GM12878 (cell line): ENCODE measurements around the gene ERICH2. TPM values are rescaled to one million over a fixed set of nuclear protein-coding genes. Genes with fewer than 3 reads are reported as not detected.

Source experiments
- ATAC-seq: fragments of 200-7000 bp; cut with Tn5 transposase; 3 replicates; pipeline ENCODE4 v1.9.1; 2020; ENCODE audit warnings: mild to moderate bottlenecking, moderate library complexity
- BruUV-seq: library from RNA; stranded (reverse); fragments of 400-500 nt; replicated peaks from 2 replicates; lab custom pipeline; 2021; lab: Mats Ljungman, UMichigan
- CTCF ChIA-PET: fragments of 300-600 bp; sonication (Branson Sonifier 250); formaldehyde crosslinking; extraction: SDS; loops from one replicate; lab custom pipeline; 2021; ENCODE audit warnings: inconsistent platforms; lab: Yijun Ruan, JAX
- POLR2A ChIA-PET: fragments of 350-600 bp; formaldehyde crosslinking; extraction: SDS; loops from one replicate; lab custom pipeline; 2021; ENCODE audit warnings: inconsistent platforms; lab: Charles Lee
- RAD21 ChIA-PET: fragments of 300-600 bp; sonication (Branson Sonifier 250); formaldehyde crosslinking; loops from one replicate; lab custom pipeline; 2023; ENCODE audit warnings: antibody characterized with exemption; ENCODE audit not compliant: unreplicated experiment; lab: Charles Lee
- SMC1A ChIA-PET: fragments of 300-600 bp; sonication (Branson Sonifier 250); formaldehyde crosslinking; loops from one replicate; lab custom pipeline; 2023; ENCODE audit not compliant: unreplicated experiment, uncharacterized antibody; lab: Charles Lee
- DNase-seq: peaks from one replicate; pipeline ENCODE4 v3.0.0-alpha.2; 2011; ENCODE audit warnings: low read depth, low spot score
- FAIRE-seq: peaks from 3 replicates; lab custom pipeline; 2011; peaks lifted over from hg19 to GRCh38; lab: Jason Lieb, UNC
- H2AFZ ChIP-seq: 2 replicates; pipeline ENCODE4 v1.6.0; 2011; ENCODE audit warnings: low read depth, low read length, control low read depth; ENCODE audit not compliant: control insufficient read depth
- H3K27ac ChIP-seq: 2 replicates; pipeline ENCODE4 v1.5.1; 2011; ENCODE audit warnings: control low read depth; ENCODE audit not compliant: control insufficient read depth, insufficient read depth
- H3K27me3 ChIP-seq, 2 experiments: replicated peaks in 1 of 2; 2 replicates each; pipeline versions ENCODE4 v1.6.0 to v1.6.1; 2011; ENCODE audit warnings: low read length in 1 of 2; ENCODE audit not compliant: control insufficient read depth in 2 of 2, insufficient read depth in 2 of 2
- H3K36me3 ChIP-seq, 2 experiments: 2 replicates each; pipeline ENCODE4 v1.5.1; 2011; ENCODE audit warnings: low read length in 1 of 2; ENCODE audit not compliant: control insufficient read depth in 2 of 2, insufficient read depth in 2 of 2
- H3K4me1 ChIP-seq: 2 replicates; pipeline ENCODE4 v1.6.1; 2011; ENCODE audit warnings: mild to moderate bottlenecking, low read length, moderate library complexity, mixed read lengths; ENCODE audit not compliant: control insufficient read depth, insufficient read depth
- H3K4me2 ChIP-seq: 2 replicates; pipeline ENCODE4 v1.6.0; 2011; ENCODE audit warnings: control low read depth; ENCODE audit not compliant: control insufficient read depth, insufficient read depth
- H3K4me3 ChIP-seq: fragments of 200-600 bp; sonication (generic); 2 replicates; pipeline ENCODE4 v1.5.1; 2016
- H3K79me2 ChIP-seq: 2 replicates; pipeline ENCODE4 v1.6.0; 2011; ENCODE audit warnings: low read length; ENCODE audit not compliant: control insufficient read depth, insufficient read depth
- H3K9ac ChIP-seq: 2 replicates; pipeline ENCODE4 v1.8.0; 2011; ENCODE audit warnings: low read length, control low read depth, mixed read lengths; ENCODE audit not compliant: control insufficient read depth, insufficient read depth
- H3K9me3 ChIP-seq: replicated peaks from 3 replicates; pipeline ENCODE4 v1.5.1; 2011; ENCODE audit warnings: mild to moderate bottlenecking, low read length; ENCODE audit not compliant: control insufficient read depth, insufficient read depth
- H4K20me1 ChIP-seq: 2 replicates; pipeline ENCODE4 v1.6.0; 2011; ENCODE audit not compliant: control insufficient read depth, insufficient read depth
- BCL11A ChIP-seq: IDR thresholded peaks from 2 replicates; pipeline ENCODE4 v1.6.1; 2011; ENCODE audit warnings: low read depth, low read length
- FOS ChIP-seq: IDR thresholded peaks from 3 replicates; pipeline ENCODE4 v1.6.1; 2011; ENCODE audit warnings: borderline replicate concordance; ENCODE audit not compliant: insufficient read length; ENCODE audit errors: extremely low read depth
- IKZF1 ChIP-seq: fragments of 450-650 bp; conservative IDR thresholded peaks from 2 replicates; pipeline ENCODE4 v1.6.1; 2017; ENCODE audit warnings: antibody characterized with exemption, mild to moderate bottlenecking
- RUNX3 ChIP-seq: IDR thresholded peaks from 2 replicates; pipeline ENCODE4 v1.6.1; 2012; ENCODE audit warnings: low read length, inconsistent platforms
- TCF3 ChIP-seq: IDR thresholded peaks from 2 replicates; pipeline ENCODE4 v1.6.1; 2012; ENCODE audit warnings: low read depth, mild to moderate bottlenecking, low read length, borderline replicate concordance; ENCODE audit not compliant: insufficient read depth
- ZNF207 ChIP-seq: fragments of 450-650 bp; IDR thresholded peaks from 2 replicates; pipeline ENCODE4 v1.6.1; 2014; ENCODE audit warnings: antibody characterized with exemption, mild to moderate bottlenecking, borderline replicate concordance
- ZNF384 ChIP-seq: IDR thresholded peaks from 2 replicates; pipeline ENCODE4 v1.6.1; 2012; ENCODE audit warnings: low read depth, mild to moderate bottlenecking, low read length, improper control_type of control experiment, borderline replicate concordance
- WGBS: methylation state at CpG from one replicate; pipeline ENCODE4 v1.1.6; 2016; ENCODE audit warnings: low lambda C conversion rate; ENCODE audit not compliant: insufficient replicate concordance, insufficient coverage; ENCODE audit errors: missing lambda C conversion rate; 5-methylcytosine and 5-hydroxymethylcytosine counted together
- in situ Hi-C: fragments of 300-500 bp; cut with MboI; formaldehyde crosslinking; loops from 9 replicates; pipeline ENCODE4 v1.14.3; 2018; ENCODE audit warnings: mixed read lengths
- intact Hi-C: fragments of 100-400 bp; cut with micrococcal nuclease; formaldehyde crosslinking; loops from one replicate; pipeline ENCODE4 v1.14.2; 2022; ENCODE audit not compliant: unreplicated experiment
- polyA plus RNA-seq, 11 experiments: library from polyadenylated mRNA; depleted of rRNA in 4 of 11; unstranded in 6 of 11; stranded (reverse) in 5 of 11; fragments of >200 nt; fragmentation: Nextera tagmentation in 4 of 11; fragmentation: Illumina TruSeq in 1 of 11; extraction: Ambion mirVana in 4 of 11; extraction: Trizol in 1 of 11; gene quantifications; 1 replicate in 1 of 11; 2 replicates in 10 of 11; pipeline versions ENCODE4 v1.2.1 to v1.2.3, GENCODE V29; 2011 to 2016; ENCODE audit warnings: inconsistent platforms in 2 of 11, missing spikeins in 2 of 11, low read depth in 1 of 11
- total RNA-seq, 4 experiments: library from RNA; depleted of rRNA in 3 of 4; stranded (reverse); fragments of >200 nt in 3 of 4; fragmentation: Illumina TruSeq in 1 of 4; extraction: Trizol in 1 of 4; gene quantifications; 2 replicates each; pipeline versions ENCODE4 v1.2.1 to v1.2.3, GENCODE V29; 2013 to 2021
- TF ChIP-seq, protein P1 (sequence below): fragments of 450-650 bp; IDR thresholded peaks from 2 replicates; pipeline ENCODE4 v1.6.1; 2017; ENCODE audit warnings: borderline replicate concordance

The ERICH2 gene
- total and polyA plus RNA-seq, 10 of the 15 experiments (the other 5 are each of a cell fraction or from before 2014, with no cell fraction given), result not detected

DNA sequence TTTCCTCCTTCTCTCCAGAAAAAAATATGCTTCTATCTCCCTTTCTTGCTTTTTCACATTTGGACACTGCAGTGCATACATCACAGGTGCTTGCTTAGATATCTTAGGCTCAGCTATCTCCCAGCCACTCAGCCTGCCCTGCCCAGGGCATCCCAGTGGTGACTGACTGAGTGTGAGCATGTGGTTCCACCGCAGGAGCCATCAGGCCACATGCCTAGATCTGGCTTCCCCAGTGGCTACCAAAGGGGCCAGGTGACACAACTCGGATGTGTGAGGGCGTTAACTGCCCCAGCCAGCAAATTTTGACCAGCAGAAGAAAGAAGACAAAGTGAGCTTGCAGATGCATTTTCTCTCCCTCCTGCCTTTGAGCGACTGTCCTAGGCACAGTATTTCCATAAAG, 29.5 kb upstream of the ERICH2 start:
- H3K4me3 ChIP-seq, result no peak overlapping the region
- RAD21 ChIA-PET, result no interaction called here
- no peaks in the 10 kb centered on the region for H3K4me1 ChIP-seq
- FAIRE-seq, result no peak
- H3K36me3 ChIP-seq, result no peaks in the 10 kb centered on the region
- CTCF ChIA-PET, result interaction anchor here (1.8 kb wide), 1 partner anchor 331 kb away, joined by 6 read pairs; no protein-coding TSS in a partner anchor
- H2AFZ ChIP-seq, result no peak overlapping the region
- SMC1A ChIA-PET, result no interaction called here
- no peak overlapping the region for H3K4me2 ChIP-seq
- in situ Hi-C loops, result no loop called here
- WGBS, result 17% methylated on average over 4 of the region's 4 CpGs
- H3K9ac ChIP-seq, result no peak overlapping the region
- no peak for TF ChIP-seq IKZF1
- no peak for TF ChIP-seq TCF3
- TF ChIP-seq, all 136 proteins: peak for 0
- intact Hi-C loops, result no loop called here
- DNase-seq, result no peak
- POLR2A ChIA-PET, result no interaction called here
- Histone ChIP-seq H3K27me3 (peaks cover 0 to 2% of the 10 kb centered on the region in 2 experiments; a peak in 1 of 4 replicates), H3K9me3 (no peaks in the 10 kb centered on the region), H3K79me2 (no peaks in the 10 kb centered on the region), H4K20me1 (no peaks in the 10 kb centered on the region), H3K27ac (no peak overlapping the region)
- ATAC-seq, result no peak
- BruUV-seq, result no TSS peak

DNA sequence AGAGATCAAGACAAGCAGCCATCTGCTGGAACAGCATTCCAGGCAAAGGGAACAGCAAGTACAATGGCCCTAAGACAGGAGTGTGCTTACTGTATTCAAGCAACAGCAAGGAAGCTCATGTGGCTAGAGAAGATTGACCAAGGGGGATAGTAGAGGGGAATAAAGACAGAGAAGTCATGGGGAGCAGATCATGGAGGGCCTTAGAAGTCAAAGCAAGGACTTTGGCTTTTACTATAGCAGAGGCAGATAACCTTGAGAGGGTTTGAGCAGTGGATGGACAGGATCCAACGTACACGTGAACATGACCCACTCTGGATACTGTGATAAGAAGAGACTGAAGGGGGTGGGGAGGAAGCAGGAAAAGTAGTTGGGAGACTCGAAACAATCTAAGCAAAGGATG, 28.2 kb upstream of the ERICH2 start:
- RAD21 ChIA-PET, result no interaction called here
- WGBS, result 22% methylated on average over 3 of the region's 3 CpGs
- no peak overlapping the region for H2AFZ ChIP-seq

More for the DNA sequence above, 28.2 kb upstream of the ERICH2 start:
- CTCF ChIA-PET, result no interaction called here
- DNase-seq, result no peak
- H3K4me2 ChIP-seq, result no peak overlapping the region
- no peaks in the 10 kb centered on the region for H3K9me3 ChIP-seq
- H3K79me2 ChIP-seq, result no peaks in the 10 kb centered on the region
- no peak for TF ChIP-seq BCL11A
- TF ChIP-seq RUNX3, result no peak
- no peak for TF ChIP-seq ZNF207
- TF ChIP-seq ZNF384, result no peak
- TF ChIP-seq FOS, result no peak
- TF ChIP-seq, protein P1, sequence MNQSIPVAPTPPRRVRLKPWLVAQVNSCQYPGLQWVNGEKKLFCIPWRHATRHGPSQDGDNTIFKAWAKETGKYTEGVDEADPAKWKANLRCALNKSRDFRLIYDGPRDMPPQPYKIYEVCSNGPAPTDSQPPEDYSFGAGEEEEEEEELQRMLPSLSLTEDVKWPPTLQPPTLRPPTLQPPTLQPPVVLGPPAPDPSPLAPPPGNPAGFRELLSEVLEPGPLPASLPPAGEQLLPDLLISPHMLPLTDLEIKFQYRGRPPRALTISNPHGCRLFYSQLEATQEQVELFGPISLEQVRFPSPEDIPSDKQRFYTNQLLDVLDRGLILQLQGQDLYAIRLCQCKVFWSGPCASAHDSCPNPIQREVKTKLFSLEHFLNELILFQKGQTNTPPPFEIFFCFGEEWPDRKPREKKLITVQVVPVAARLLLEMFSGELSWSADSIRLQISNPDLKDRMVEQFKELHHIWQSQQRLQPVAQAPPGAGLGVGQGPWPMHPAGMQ, result no peak
- POLR2A ChIA-PET, result interaction anchor here (0.6 kb wide), 1 partner anchor 285 kb away, joined by 3 read pairs; no protein-coding TSS in a partner anchor
- no peak for FAIRE-seq
- H4K20me1 ChIP-seq, result no peaks in the 10 kb centered on the region
- peaks cover 0 to 2% of the 10 kb centered on the region in 2 experiments; a peak in 1 of 4 replicates for H3K27me3 ChIP-seq
- no peak for ATAC-seq
- in situ Hi-C loops, result no loop called here
- H3K36me3 ChIP-seq, result no peaks in the 10 kb centered on the region
- no TSS peak for BruUV-seq
- SMC1A ChIA-PET, result interaction anchor here (1.0 kb wide), 1 partner anchor 20 kb away, joined by 3 read pairs; no protein-coding TSS in a partner anchor
- no peak overlapping the region for H3K9ac ChIP-seq
- H3K27ac ChIP-seq, result no peak overlapping the region
- no peak overlapping the region for H3K4me3 ChIP-seq
- intact Hi-C loops, result no loop called here
- no peaks in the 10 kb centered on the region for H3K4me1 ChIP-seq
